Neural progenitor cell (in vitro differentiated cells): ENCODE measurements around the gene ATP8B4. TPM values are rescaled to one million over a fixed set of nuclear protein-coding genes. Genes with fewer than 3 reads are reported as not detected.

Experiments
- DNase-seq: peaks from one replicate; pipeline ENCODE4 v3.0.0-alpha.2; 2016; ENCODE audit warnings: low spot score
- H2AFZ ChIP-seq: fragments of 200-600 bp; sonication (generic); replicated peaks from 2 replicates; pipeline ENCODE4 v1.6.1; 2016; ENCODE audit warnings: antibody characterized with exemption
- H3F3A ChIP-seq: fragments of 200-600 bp; sonication (generic); 2 replicates; pipeline ENCODE4 v1.6.1; 2016; ENCODE audit warnings: antibody characterized with exemption, low read depth
- H3K27ac ChIP-seq: fragments of 200-600 bp; sonication (generic); 2 replicates; pipeline ENCODE4 v1.5.1; 2016; ENCODE audit warnings: mild to moderate bottlenecking
- H3K27me3 ChIP-seq: fragments of 200-600 bp; sonication (generic); 2 replicates; pipeline ENCODE4 v1.6.1; 2016; ENCODE audit warnings: mild to moderate bottlenecking, moderate library complexity
- H3K36me3 ChIP-seq: fragments of 200-600 bp; sonication (generic); 2 replicates; pipeline ENCODE4 v1.5.1; 2016
- H3K4me1 ChIP-seq: fragments of 200-600 bp; sonication (generic); 2 replicates; pipeline ENCODE4 v1.6.1; 2016; ENCODE audit warnings: mixed run types
- H3K4me2 ChIP-seq: fragments of 200-600 bp; sonication (generic); 2 replicates; pipeline ENCODE4 v1.6.1; 2016
- H3K4me3 ChIP-seq: fragments of 200-600 bp; sonication (generic); 2 replicates; pipeline ENCODE4 v1.5.1; 2016
- H3K79me2 ChIP-seq: fragments of 200-600 bp; sonication (generic); 2 replicates; pipeline ENCODE4 v1.6.1; 2016; ENCODE audit warnings: low read depth
- H3K9ac ChIP-seq: fragments of 200-600 bp; sonication (generic); 2 replicates; pipeline ENCODE4 v1.6.1; 2016
- H3K9me3 ChIP-seq: fragments of 200-600 bp; sonication (generic); 2 replicates; pipeline ENCODE4 v1.5.1; 2016; ENCODE audit warnings: low read depth
- H4K20me1 ChIP-seq: fragments of 200-600 bp; sonication (generic); 2 replicates; pipeline ENCODE4 v1.6.1; 2016; ENCODE audit warnings: low read depth
- H3K27ac Mint-ChIP-seq: 3 replicates; pipeline ENCODE4 v1.8.0; 2021; ENCODE audit warnings: mixed read lengths
- H3K27me3 Mint-ChIP-seq: 2 replicates; pipeline ENCODE4 v1.8.0; 2022; ENCODE audit warnings: low read depth, mild to moderate bottlenecking, inconsistent platforms, moderate library complexity, mixed read lengths; ENCODE audit not compliant: insufficient read depth
- H3K36me3 Mint-ChIP-seq: 3 replicates; pipeline ENCODE4 v1.8.0; 2021; ENCODE audit warnings: mixed read lengths
- H3K4me1 Mint-ChIP-seq: 3 replicates; pipeline ENCODE4 v1.8.0; 2021; ENCODE audit warnings: mixed read lengths
- H3K4me3 Mint-ChIP-seq: 3 replicates; pipeline ENCODE4 v1.8.0; 2021; ENCODE audit warnings: mild to moderate bottlenecking, moderate library complexity, mixed read lengths
- H3K9me3 Mint-ChIP-seq: 3 replicates; pipeline ENCODE4 v1.8.0; 2020; ENCODE audit warnings: mixed read lengths
- CTCF ChIP-seq: fragments of 200-600 bp; sonication (generic); IDR thresholded peaks from 2 replicates; pipeline ENCODE4 v1.5.1; 2017; ENCODE audit warnings: antibody characterized with exemption, mild to moderate bottlenecking
- EZH2 ChIP-seq: fragments of 200-600 bp; sonication (generic); IDR thresholded peaks from 2 replicates; pipeline ENCODE4 v1.6.1; 2017; ENCODE audit warnings: antibody characterized with exemption, mild to moderate bottlenecking, moderate library complexity
- EZH2phosphoT487 ChIP-seq: fragments of 200-600 bp; sonication (generic); IDR thresholded peaks from 2 replicates; pipeline ENCODE4 v1.6.1; 2017; ENCODE audit warnings: antibody characterized with exemption
- total RNA-seq: library from RNA; depleted of rRNA; stranded (reverse); fragments of >200 nt; gene quantifications from 2 replicates; pipeline ENCODE4 v1.2.3, GENCODE V29; 2015; ENCODE audit warnings: low replicate concordance

ATP8B4 gene
- total RNA-seq, 1 donor from 2014 or later, result 2.7 TPM

GRCh38 chr15:50124631-50125030, 5.6 kb upstream of the ATP8B4 start:
- Histone ChIP-seq H3K27ac (no peak overlapping the region), H3K4me1 (peaks cover 9% of the 10 kb centered on the region), H3K9ac (no peak overlapping the region), H3K4me3 (no peak overlapping the region), H3K9me3 (no peaks in the 10 kb centered on the region), H3K4me2 (no peak overlapping the region), H3F3A (peaks cover 5% of the 10 kb centered on the region), H2AFZ (no peak overlapping the region), H3K27me3 (no peaks in the 10 kb centered on the region), H4K20me1 (no peaks in the 10 kb centered on the region), H3K36me3 (no peaks in the 10 kb centered on the region), H3K79me2 (no peaks in the 10 kb centered on the region)
- Mint-ChIP-seq H3K4me1 (peaks cover 5% of the 10 kb centered on the region), H3K9me3 (peaks cover 4% of the 10 kb centered on the region), H3K4me3 (no peak overlapping the region), H3K36me3 (no peaks in the 10 kb centered on the region), H3K27ac (no peak overlapping the region), H3K27me3 (no peaks in the 10 kb centered on the region)
- TF ChIP-seq EZH2phosphoT487 (no peak), EZH2 (no peak), CTCF (no peak)
- DNase-seq, result no peak

GRCh38 chr15:50123861-50124557, 5.0 kb upstream of the ATP8B4 start:
- H3K79me2 ChIP-seq, result no peaks in the 10 kb centered on the region
- H4K20me1 ChIP-seq, result no peaks in the 10 kb centered on the region
- no peak overlapping the region for H3K4me3 ChIP-seq
- no peak overlapping the region for H2AFZ ChIP-seq
- no peak overlapping the region for H3K27ac Mint-ChIP-seq
- no peaks in the 10 kb centered on the region for H3K36me3 Mint-ChIP-seq
- no peak overlapping the region for H3K27ac ChIP-seq
- peaks cover 15% of the 10 kb centered on the region for H3K4me1 ChIP-seq
- no peak overlapping the region for H3K9ac ChIP-seq
- TF ChIP-seq CTCF (no peak), EZH2phosphoT487 (no peak), EZH2 (no peak)
- no peaks in the 10 kb centered on the region for H3K36me3 ChIP-seq
- peaks cover 10% of the 10 kb centered on the region for H3K4me1 Mint-ChIP-seq
- peaks cover 4% of the 10 kb centered on the region for H3K9me3 Mint-ChIP-seq
- no peak overlapping the region for H3K4me2 ChIP-seq
- peaks cover 11% of the 10 kb centered on the region for H3F3A ChIP-seq
- no peaks in the 10 kb centered on the region for H3K9me3 ChIP-seq
- H3K4me3 Mint-ChIP-seq, result no peak overlapping the region
- no peaks in the 10 kb centered on the region for H3K27me3 Mint-ChIP-seq
- no peaks in the 10 kb centered on the region for H3K27me3 ChIP-seq
- no peak for DNase-seq

- Mint-ChIP-seq H3K4me3 (no peak overlapping the region), H3K27ac (no peak overlapping the region), H3K9me3 (peaks cover 4% of the 10 kb centered on the region), H3K27me3 (no peaks in the 10 kb centered on the region), H3K4me1 (peaks cover 15% of the 10 kb centered on the region), H3K36me3 (no peaks in the 10 kb centered on the region)
- peaks cover 24% of the 10 kb centered on the region for H3K4me1 ChIP-seq
- H3K4me3 ChIP-seq, result no peak overlapping the region
- no peaks in the 10 kb centered on the region for H3K27me3 ChIP-seq
- no peaks in the 10 kb centered on the region for H4K20me1 ChIP-seq
- no peaks in the 10 kb centered on the region for H3K36me3 ChIP-seq
- TF ChIP-seq EZH2 (no peak), EZH2phosphoT487 (no peak), CTCF (no peak)
- no peaks in the 10 kb centered on the region for H3K9me3 ChIP-seq
- no peak for DNase-seq
- H3K9ac ChIP-seq, result no peak overlapping the region
- peaks cover 21% of the 10 kb centered on the region for H3F3A ChIP-seq
- H2AFZ ChIP-seq, result no peak overlapping the region
- no peaks in the 10 kb centered on the region for H3K79me2 ChIP-seq
- H3K27ac ChIP-seq, result no peak overlapping the region
- H3K4me2 ChIP-seq, result no peak overlapping the region
Measured at GRCh38 chr15:50120729-50121128, 1.7 kb upstream of the ATP8B4 start.
